GM18507 (cell line): ENCODE data around the gene IFNLR1.
"Not testable (repeated sequence)": the region's sequence is repeated elsewhere in the genome, so short reads cannot be mapped to it uniquely, and the experiment has no call there.

Experiments used
- DNase-seq: peaks from one replicate; pipeline ENCODE4 v3.0.0; 2011; ENCODE audit warnings: low read depth; ENCODE audit not compliant: insufficient read length; ENCODE audit errors: extremely low spot score
- FAIRE-seq: peaks from 2 replicates; lab custom pipeline; 2011; peaks lifted over from hg19 to GRCh38; lab: Jason Lieb, UNC

IFNLR1 gene

DNA sequence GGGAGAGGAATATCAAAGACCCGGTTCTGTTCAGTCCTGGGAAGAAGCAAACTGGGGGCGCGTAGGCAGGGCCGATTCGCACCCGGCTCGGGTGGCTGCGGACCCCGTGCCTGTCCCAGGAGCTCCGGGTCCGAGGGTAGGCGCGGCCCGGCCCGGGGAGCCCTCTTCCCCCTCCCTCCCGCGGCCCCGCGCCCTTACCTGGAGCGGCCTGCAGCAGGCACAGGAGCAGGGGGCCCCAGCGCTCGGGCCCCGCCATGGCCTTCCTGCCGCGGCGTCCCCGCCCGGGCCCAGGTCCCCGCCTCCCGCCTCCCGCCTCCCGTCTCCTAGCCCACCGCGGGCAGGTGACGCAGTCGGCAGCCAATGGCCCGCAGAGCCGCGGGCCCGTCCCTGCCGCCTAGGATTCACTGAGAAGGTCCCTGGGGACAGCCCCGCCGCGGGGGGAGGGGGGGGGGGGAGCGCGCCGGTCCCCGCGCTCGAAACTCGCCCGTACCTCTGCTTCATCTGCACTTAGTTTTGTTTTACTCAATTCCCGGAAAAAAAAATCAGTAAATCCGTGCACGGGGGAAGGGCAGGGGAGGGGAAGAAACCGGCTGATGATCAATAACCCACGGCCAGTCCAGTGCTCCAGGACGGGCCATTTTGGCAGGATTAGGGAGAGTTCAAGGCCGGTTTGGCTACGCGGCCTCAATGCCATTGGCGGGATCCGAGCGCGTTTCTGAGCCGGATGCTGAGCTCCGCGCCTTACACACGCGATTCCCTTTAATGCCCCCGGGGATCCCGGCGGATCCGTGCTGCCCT, at the start of gene IFNLR1:
IFNLR1 (minus strand) TSS at position 297 of the 798 bp plus-strand sequence; CDS start at position 256, 41 bp downstream.
- peak; percentile 65 for DNase-seq
- FAIRE-seq = no peak

- no peak for FAIRE-seq
- no peak for DNase-seq
Measured at GRCh38 chr1:24235921-24236788, 49.1 kb upstream of the IFNLR1 start.

DNA sequence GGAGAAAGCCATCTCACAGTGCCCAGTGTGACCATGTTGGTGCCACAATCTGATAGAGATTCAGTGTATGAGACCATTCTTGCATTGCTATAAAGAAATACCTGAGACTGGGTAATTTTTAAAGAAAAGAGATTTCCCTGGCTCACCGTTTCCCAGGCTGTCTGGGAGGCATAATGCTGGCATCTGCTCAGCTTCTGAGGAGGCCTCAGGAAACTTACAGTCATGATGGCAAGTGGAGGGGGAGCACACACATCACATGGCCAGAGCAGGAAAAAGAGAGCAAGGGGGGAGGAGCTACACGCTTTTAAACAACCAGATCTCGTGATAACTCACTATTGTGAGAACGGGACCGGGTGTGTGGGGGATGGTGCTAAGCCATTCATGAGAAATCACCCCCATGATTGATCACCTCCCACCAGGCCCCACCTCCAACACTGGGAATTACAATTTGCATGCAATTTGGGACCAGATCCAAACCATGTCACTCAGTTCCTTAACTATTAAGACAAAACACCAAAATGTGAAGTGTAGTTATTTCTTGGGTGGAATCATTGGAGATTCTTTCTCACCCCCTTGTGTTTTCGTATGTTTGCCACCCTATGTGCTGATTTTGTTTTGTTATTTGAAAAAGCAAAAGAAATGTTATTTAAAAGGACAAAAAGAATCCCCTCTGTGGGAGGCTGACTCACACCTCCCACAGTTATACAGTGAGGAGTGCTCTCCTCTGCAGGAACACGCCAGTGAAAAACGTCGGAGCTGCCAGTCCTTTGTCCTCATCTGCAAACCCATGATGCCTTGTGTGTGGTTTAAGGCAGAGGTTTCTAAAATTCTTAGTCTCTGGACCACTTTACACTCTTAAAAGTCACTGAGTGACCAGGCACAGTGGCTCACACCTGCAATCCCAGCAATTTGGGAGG, 46.9 kb upstream of the IFNLR1 start:
- no peak for DNase-seq
- no peak for FAIRE-seq

DNA sequence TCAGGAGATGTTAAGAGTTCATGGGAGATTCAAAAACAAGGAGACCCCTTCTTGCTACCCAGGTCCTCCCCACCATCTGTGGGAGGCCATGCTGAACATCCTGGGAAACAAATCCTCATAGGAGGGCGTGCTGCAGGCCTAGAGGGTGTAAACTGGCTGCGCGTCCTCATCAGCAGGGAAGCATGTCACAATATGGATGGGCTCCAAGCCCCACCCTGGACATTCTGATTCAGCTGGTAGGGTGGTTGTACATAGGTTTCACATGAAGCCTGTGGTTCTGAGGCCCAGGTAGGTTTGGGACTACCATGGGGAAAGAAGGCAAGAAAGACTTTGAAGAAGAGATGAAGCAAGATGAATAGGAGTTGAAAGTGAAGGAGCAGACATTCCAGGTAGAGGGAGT, 44.6 kb upstream of the IFNLR1 start:
- DNase-seq (no peak), FAIRE-seq (no peak)

GRCh38 chr1:24228311-24228710, 41.2 kb upstream of the IFNLR1 start:
- FAIRE-seq (peak; percentile 96), DNase-seq (no peak)

DNA sequence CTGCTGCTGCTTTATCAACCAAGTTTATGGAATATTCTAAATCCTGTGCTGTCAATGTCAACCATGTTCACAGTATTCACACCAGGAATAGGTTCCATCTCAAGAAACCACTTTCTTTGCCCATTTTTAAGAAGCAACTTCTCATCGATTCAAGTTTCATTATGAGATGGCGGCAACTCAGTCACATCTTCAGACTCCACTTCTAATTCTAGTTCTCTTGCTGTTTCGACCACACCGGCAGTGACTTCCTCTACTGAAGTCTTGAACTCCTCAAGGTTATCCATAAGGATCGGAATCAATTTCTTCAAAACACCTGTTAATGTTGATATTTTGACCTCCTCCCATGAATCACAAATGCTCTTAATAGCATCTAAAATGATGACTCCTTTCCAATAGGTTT, 39.7 kb upstream of the IFNLR1 start:
- DNase-seq (no peak), FAIRE-seq (peak; percentile 95)

GRCh38 chr1:24224761-24225160, 37.7 kb upstream of the IFNLR1 start:
- no peak for DNase-seq
- no peak for FAIRE-seq

DNA sequence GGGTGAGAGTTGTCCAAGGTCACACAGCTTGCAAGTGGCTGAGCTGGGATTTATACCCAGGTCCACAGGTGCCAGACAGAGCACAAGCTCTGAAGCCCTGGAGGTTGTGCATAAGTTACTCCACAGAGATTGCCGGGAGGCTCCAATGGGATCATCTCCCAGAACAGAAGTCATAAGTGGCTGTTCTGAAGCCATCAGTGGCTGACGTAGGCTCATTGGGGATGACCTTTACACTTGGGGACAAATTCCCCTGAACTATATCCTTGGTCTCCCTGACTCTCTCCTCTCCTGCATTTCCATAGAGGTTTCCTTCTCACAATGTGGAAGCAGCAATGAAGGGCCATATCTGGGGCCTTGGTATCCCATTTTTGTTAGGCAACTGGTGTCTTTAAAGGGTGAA, 37.0 kb upstream of the IFNLR1 start:
- DNase-seq = no peak
- FAIRE-seq = no peak

DNA sequence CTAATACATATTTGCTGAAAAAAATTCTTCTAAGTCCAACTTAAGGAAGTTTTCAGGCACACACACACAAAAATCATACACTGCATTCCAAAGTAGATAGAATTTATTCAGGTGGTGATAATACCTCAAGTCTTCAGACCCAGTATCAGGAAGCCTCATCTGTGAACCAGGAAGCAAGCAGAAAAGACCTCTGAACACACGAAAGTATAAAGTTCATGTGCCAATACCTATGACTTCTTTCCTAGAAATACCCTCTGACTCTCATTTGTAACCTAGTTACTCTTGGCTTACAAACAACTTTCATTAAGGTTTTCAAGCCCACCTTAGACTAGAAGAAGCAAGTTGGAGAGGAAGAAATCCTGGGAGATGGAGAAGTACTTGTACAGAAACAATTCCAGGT, 35.7 kb upstream of the IFNLR1 start:
- FAIRE-seq (no peak), DNase-seq (no peak)

GRCh38 chr1:24222008-24222605, 35.0 kb upstream of the IFNLR1 start:
- DNase-seq = no peak

DNA sequence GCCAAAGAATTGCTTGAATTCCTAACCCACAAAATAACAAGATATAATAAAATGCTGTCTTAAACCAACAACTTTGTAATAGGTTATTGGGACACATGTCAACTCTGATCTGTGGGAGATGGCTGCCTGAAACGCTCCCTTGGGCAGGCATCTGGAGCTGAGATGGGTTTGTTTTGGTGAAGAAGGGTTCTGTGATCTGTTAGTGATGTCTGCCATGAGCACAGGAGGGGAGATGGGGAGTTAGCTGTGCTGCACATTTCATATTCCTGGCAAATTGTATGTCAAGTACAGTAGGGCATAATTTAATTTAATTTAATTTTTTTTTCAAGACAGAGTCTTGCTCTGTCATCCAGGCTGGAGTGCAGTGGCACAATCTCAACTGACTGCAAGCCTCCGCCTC, 34.2 kb upstream of the IFNLR1 start:
- FAIRE-seq = no peak
- no peak for DNase-seq

More at GRCh38 chr1:24222008-24222605, 35.0 kb upstream of the IFNLR1 start:
- FAIRE-seq = no peak

- DNase-seq = no peak
- no peak for FAIRE-seq
Measured at GRCh38 chr1:24216276-24217074, 29.4 kb upstream of the IFNLR1 start.

GRCh38 chr1:24215226-24215814, 28.2 kb upstream of the IFNLR1 start:
- FAIRE-seq = no peak
- DNase-seq = no peak

- DNase-seq (no peak), FAIRE-seq (peak; percentile 39)
Measured at GRCh38 chr1:24212376-24212775, 25.3 kb upstream of the IFNLR1 start.

DNA sequence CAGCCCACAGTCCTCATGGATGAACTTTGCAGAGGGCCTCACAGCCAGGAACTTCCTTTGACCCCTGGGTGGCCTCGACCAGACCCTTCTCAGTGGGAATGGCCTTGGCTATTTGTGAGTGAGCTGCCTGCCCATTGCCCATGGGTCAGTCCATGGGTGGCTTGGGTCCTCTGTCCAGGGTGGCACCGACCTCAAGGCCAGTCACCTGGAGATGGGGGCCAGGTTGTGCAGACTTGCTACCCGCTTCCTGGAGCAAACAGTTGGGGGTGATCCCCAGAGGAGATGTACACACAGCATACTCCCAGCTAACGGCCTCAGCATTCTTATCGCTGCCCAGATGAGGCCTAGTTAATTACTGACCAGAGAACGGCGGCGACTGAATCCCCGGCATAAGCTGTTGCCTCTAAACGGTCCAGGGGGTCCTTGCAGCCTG, 23.1 kb upstream of the IFNLR1 start:
- no peak for FAIRE-seq

GRCh38 chr1:24209097-24209496, 22.0 kb upstream of the IFNLR1 start:
- no peak for DNase-seq
- no peak for FAIRE-seq

More for the DNA sequence above, 23.1 kb upstream of the IFNLR1 start:
- no peak for DNase-seq

DNA sequence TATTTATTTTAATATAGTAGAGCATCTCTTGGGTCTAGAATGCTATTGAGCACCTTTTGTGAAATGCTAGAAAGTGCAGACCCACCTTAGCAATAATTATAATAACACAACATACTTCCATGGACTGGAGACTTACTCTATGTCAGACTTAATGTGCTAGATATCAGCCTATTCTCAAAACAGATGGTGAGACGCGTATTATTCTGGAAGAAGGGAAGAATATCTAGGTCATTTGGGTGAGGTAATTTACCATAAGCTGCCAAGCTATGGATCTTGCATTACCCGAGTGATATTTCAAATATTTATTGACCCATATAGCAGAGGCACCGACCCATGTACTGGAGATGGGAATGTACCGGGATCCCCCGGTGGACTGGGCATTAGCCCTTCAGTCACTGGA, 20.6 kb upstream of the IFNLR1 start:
- FAIRE-seq (no peak), DNase-seq (no peak)

- DNase-seq, FAIRE-seq: not testable (repeated sequence)
Measured at GRCh38 chr1:24207395-24207687, 20.3 kb upstream of the IFNLR1 start.
